Neural crest cell (in vitro differentiated cells): ENCODE data around the gene ZNF777. TPM values are rescaled to one million over a fixed set of nuclear protein-coding genes. Genes with fewer than 3 reads are reported as not detected.

Experiments
- DNase-seq: peaks from one replicate; pipeline ENCODE4 v3.0.0; 2021; ENCODE audit warnings: low read depth, mixed read lengths, low spot score
- H3K27ac Mint-ChIP-seq: one replicate; pipeline ENCODE4 v1.8.0; 2021; ENCODE audit warnings: mild to moderate bottlenecking, mixed read lengths; ENCODE audit not compliant: unreplicated experiment
- H3K27me3 Mint-ChIP-seq: 2 replicates; pipeline ENCODE4 v1.8.0; 2021; ENCODE audit warnings: low read depth, mild to moderate bottlenecking, mixed read lengths
- H3K36me3 Mint-ChIP-seq: 2 replicates; pipeline ENCODE4 v1.8.0; 2021; ENCODE audit warnings: low read depth, mild to moderate bottlenecking, mixed read lengths
- H3K4me1 Mint-ChIP-seq: 2 replicates; pipeline ENCODE4 v1.8.0; 2021; ENCODE audit warnings: mixed read lengths
- H3K4me3 Mint-ChIP-seq: one replicate; pipeline ENCODE4 v1.8.0; 2021; ENCODE audit warnings: mild to moderate bottlenecking, mixed read lengths
- H3K9me3 Mint-ChIP-seq: 2 replicates; pipeline ENCODE4 v1.8.0; 2021; ENCODE audit warnings: mixed read lengths
- CTCF ChIP-seq: fragments of 200-600 bp; sonication (generic); conservative IDR thresholded peaks from 2 replicates; pipeline ENCODE4 v1.5.0; 2021; ENCODE audit warnings: antibody characterized with exemption, mild to moderate bottlenecking
- total RNA-seq: library from RNA; stranded (reverse); gene quantifications from 2 replicates; pipeline ENCODE4 v1.2.1, GENCODE V29; 2021

Gene ZNF777
- total RNA-seq, 1 donor from 2014 or later, result 20.8 TPM

GRCh38 chr7:149475121-149476045 is 14.5 kb upstream of the ZNF777 start:
- peaks cover 52% of the 10 kb centered on the region for H3K36me3 Mint-ChIP-seq
- DNase-seq, result no peak
- TF ChIP-seq CTCF, result no peak
- no peak overlapping the region for H3K4me3 Mint-ChIP-seq
- no peak overlapping the region for H3K27ac Mint-ChIP-seq
- no peaks in the 10 kb centered on the region for H3K27me3 Mint-ChIP-seq
- H3K4me1 Mint-ChIP-seq, result no peaks in the 10 kb centered on the region
- H3K9me3 Mint-ChIP-seq, result peaks cover 10% of the 10 kb centered on the region

DNA sequence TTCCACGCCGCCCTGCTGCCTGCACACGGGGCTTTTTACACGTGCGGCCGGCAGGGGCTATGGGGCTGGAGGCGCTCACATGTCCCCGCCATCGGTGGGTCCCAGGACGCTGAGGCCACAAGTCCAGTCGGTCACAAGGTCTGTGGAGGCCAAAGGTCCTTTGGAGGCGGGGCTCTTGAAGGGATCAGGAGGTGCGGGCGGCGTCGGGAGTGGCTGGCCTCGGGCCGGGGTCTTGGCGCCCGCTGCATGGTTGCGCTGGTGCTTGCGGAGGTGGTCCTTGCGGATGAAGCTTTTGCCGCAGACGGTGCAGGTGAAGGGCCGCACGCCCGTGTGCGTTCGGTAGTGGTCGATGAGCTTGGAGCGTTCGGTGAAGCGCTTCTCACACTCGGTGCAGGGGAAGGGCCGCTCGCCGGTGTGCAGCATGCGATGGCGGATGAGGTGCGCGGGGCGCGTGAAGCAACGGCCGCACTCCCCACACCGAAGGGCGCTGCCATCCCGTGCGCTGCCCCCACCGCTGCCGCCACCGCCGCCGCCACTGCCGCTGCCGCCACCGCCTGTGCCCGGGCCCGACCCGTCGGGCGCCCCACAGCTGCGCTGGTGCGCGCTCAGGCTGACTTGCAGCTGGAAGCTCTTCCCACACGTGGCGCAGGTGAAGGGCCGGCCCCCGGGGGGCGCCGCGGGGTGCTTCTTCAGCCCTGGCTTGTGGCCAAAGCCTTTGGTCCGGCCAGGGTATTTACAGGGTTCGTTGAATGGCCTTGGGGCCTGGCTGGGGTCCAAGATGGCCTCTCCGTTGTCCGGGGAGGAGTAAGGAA is 13.7 kb upstream of the ZNF777 start:
- no peak overlapping the region for H3K4me3 Mint-ChIP-seq
- H3K27ac Mint-ChIP-seq, result no peak overlapping the region
- no peak for TF ChIP-seq CTCF
- no peaks in the 10 kb centered on the region for H3K27me3 Mint-ChIP-seq
- no peaks in the 10 kb centered on the region for H3K4me1 Mint-ChIP-seq
- H3K36me3 Mint-ChIP-seq, result peaks cover 60% of the 10 kb centered on the region
- H3K9me3 Mint-ChIP-seq, result peaks cover 10% of the 10 kb centered on the region
- DNase-seq, result no peak

- DNase-seq, result no peak
- H3K36me3 Mint-ChIP-seq, result peaks cover 50% of the 10 kb centered on the region
- H3K27me3 Mint-ChIP-seq, result no peaks in the 10 kb centered on the region
- H3K9me3 Mint-ChIP-seq, result peaks cover 3% of the 10 kb centered on the region
- no peak overlapping the region for H3K27ac Mint-ChIP-seq
- no peaks in the 10 kb centered on the region for H3K4me1 Mint-ChIP-seq
- H3K4me3 Mint-ChIP-seq, result no peak overlapping the region
- TF ChIP-seq CTCF, result no peak
Observed at GRCh38 chr7:149473251-149473650, 12.4 kb upstream of the ZNF777 start.

GRCh38 chr7:149471289-149471953 is 10.6 kb upstream of the ZNF777 start:
- peaks cover 39% of the 10 kb centered on the region for H3K36me3 Mint-ChIP-seq
- H3K27me3 Mint-ChIP-seq, result no peaks in the 10 kb centered on the region
- no peak for TF ChIP-seq CTCF
- no peaks in the 10 kb centered on the region for H3K4me1 Mint-ChIP-seq
- no peak overlapping the region for H3K4me3 Mint-ChIP-seq
- peaks cover 3% of the 10 kb centered on the region for H3K9me3 Mint-ChIP-seq
- no peak for DNase-seq
- no peak overlapping the region for H3K27ac Mint-ChIP-seq

DNA sequence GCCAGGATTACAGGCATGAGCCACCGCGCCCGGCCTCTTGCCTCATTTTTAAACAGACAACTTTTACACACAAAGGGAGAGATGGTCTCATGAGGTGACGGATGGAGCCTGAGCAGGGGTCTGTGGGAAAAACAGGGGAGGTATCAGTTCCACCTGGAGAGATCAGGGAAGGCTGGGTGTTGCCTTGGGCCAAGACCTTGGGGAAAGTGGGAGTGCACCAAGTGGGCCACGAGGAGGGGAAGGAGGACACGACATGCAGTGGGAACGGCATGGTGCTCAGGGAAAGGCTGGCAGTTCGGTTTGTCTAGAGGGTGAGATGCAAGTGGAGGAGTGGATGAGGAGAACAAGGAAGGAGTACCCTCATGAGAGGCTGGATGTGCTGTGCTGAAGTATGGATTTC is 8.9 kb upstream of the ZNF777 start:
- H3K4me3 Mint-ChIP-seq, result no peak overlapping the region
- DNase-seq, result no peak
- H3K9me3 Mint-ChIP-seq, result peaks cover 8% of the 10 kb centered on the region
- H3K36me3 Mint-ChIP-seq, result peaks cover 39% of the 10 kb centered on the region
- no peaks in the 10 kb centered on the region for H3K27me3 Mint-ChIP-seq
- no peaks in the 10 kb centered on the region for H3K4me1 Mint-ChIP-seq
- no peak overlapping the region for H3K27ac Mint-ChIP-seq
- TF ChIP-seq CTCF, result no peak
